ENCODE results near the gene C12orf75.
"Not testable (repeated sequence)": the region's sequence is repeated elsewhere in the genome, so short reads cannot be mapped to it uniquely, and the experiment has no call there.

Gene C12orf75

GRCh38 chr12:105341010-105341409 lies 10.5 kb downstream of the C12orf75 start:
- no peak for TF ChIP-seq CTCF (IDR thresholded peaks at IDR 0.05; ENCODE audit: low read depth, low read length)

GRCh38 chr12:105341620-105342019 lies 11.1 kb downstream of the C12orf75 start:
- DNase-seq (ENCODE audit: extremely low read depth, low read depth), result not testable (repeated sequence)

More at GRCh38 chr12:105341010-105341409, 10.5 kb downstream of the C12orf75 start:
- DNase-seq (ENCODE audit: extremely low read depth, low read depth), result no peak

GRCh38 chr12:105342464-105342863 lies 12.0 kb downstream of the C12orf75 start:
- no peak for TF ChIP-seq CTCF (IDR thresholded peaks at IDR 0.05; ENCODE audit: low read depth, low read length)

GRCh38 chr12:105343836-105344235 lies 13.3 kb downstream of the C12orf75 start:
- no peak for TF ChIP-seq CTCF (IDR thresholded peaks at IDR 0.05; ENCODE audit: low read depth, low read length)
- no peak for DNase-seq (ENCODE audit: extremely low read depth, low read depth)

More at GRCh38 chr12:105342464-105342863, 12.0 kb downstream of the C12orf75 start:
- no peak for DNase-seq (ENCODE audit: extremely low read depth, low read depth)

GRCh38 chr12:105347499-105347898 lies 17.0 kb downstream of the C12orf75 start:
- DNase-seq (ENCODE audit: extremely low read depth, low read depth), result no peak
- no peak for TF ChIP-seq CTCF (IDR thresholded peaks at IDR 0.05; ENCODE audit: low read depth, low read length)

- no peak for TF ChIP-seq CTCF (IDR thresholded peaks at IDR 0.05; ENCODE audit: low read depth, low read length)
- no peak for DNase-seq (ENCODE audit: extremely low read depth, low read depth)
These were observed 17.7 kb downstream of the C12orf75 start for GRCh38 chr12:105348142-105348541.

GRCh38 chr12:105348561-105348960 lies 18.1 kb downstream of the C12orf75 start:
- TF ChIP-seq CTCF (IDR thresholded peaks at IDR 0.05; ENCODE audit: low read depth, low read length), result no peak
- no peak for DNase-seq (ENCODE audit: extremely low read depth, low read depth)

- no peak for DNase-seq (ENCODE audit: extremely low read depth, low read depth)
- TF ChIP-seq CTCF (IDR thresholded peaks at IDR 0.05; ENCODE audit: low read depth, low read length), result no peak
These were observed 18.6 kb downstream of the C12orf75 start for GRCh38 chr12:105349138-105349537.
